HAP-1 (cell line): Measurements from ENCODE around the gene CAPN9.
"Not testable (repeated sequence)": the region's sequence is repeated elsewhere in the genome, so short reads cannot be mapped to it uniquely, and the experiment has no call there.

Experiments
- DNase-seq, 2 experiments: peaks; one replicate each; pipeline ENCODE4 v3.0.0-alpha.2; 2016 to 2020; ENCODE audit warnings: low spot score in 2 of 2
- H3K27me3 ChIP-seq: fragments of 250-450 bp; sonication (Bioruptor Pico); 2 replicates; pipeline ENCODE4 v1.5.1; 2020; ENCODE audit warnings: low read depth, mild to moderate bottlenecking, moderate library complexity
- H3K36me3 ChIP-seq: fragments of 250-450 bp; sonication (Bioruptor Pico); replicated peaks from 2 replicates; pipeline ENCODE4 v1.5.1; 2020; ENCODE audit warnings: mild to moderate bottlenecking
- H3K4me1 ChIP-seq: fragments of 250-450 bp; sonication (Bioruptor Pico); 2 replicates; pipeline ENCODE4 v1.5.1; 2020; ENCODE audit warnings: mild to moderate bottlenecking
- H3K4me3 ChIP-seq: fragments of 250-450 bp; sonication (Bioruptor Pico); 2 replicates; pipeline ENCODE4 v1.5.1; 2020; ENCODE audit warnings: mild to moderate bottlenecking, moderate library complexity
- H3K9me3 ChIP-seq: fragments of 250-450 bp; sonication (Bioruptor Pico); 2 replicates; pipeline ENCODE4 v1.5.1; 2020; ENCODE audit warnings: mild to moderate bottlenecking, moderate library complexity
- in situ Hi-C: fragments of 300-500 bp; cut with MboI; formaldehyde crosslinking; loops from 3 replicates; pipeline ENCODE4 v1.14.3; 2020; ENCODE audit warnings: low sequenced_read_pairs, inconsistent platforms, mixed read lengths

The CAPN9 gene, protein sequence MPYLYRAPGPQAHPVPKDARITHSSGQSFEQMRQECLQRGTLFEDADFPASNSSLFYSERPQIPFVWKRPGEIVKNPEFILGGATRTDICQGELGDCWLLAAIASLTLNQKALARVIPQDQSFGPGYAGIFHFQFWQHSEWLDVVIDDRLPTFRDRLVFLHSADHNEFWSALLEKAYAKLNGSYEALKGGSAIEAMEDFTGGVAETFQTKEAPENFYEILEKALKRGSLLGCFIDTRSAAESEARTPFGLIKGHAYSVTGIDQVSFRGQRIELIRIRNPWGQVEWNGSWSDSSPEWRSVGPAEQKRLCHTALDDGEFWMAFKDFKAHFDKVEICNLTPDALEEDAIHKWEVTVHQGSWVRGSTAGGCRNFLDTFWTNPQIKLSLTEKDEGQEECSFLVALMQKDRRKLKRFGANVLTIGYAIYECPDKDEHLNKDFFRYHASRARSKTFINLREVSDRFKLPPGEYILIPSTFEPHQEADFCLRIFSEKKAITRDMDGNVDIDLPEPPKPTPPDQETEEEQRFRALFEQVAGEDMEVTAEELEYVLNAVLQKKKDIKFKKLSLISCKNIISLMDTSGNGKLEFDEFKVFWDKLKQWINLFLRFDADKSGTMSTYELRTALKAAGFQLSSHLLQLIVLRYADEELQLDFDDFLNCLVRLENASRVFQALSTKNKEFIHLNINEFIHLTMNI

DNA sequence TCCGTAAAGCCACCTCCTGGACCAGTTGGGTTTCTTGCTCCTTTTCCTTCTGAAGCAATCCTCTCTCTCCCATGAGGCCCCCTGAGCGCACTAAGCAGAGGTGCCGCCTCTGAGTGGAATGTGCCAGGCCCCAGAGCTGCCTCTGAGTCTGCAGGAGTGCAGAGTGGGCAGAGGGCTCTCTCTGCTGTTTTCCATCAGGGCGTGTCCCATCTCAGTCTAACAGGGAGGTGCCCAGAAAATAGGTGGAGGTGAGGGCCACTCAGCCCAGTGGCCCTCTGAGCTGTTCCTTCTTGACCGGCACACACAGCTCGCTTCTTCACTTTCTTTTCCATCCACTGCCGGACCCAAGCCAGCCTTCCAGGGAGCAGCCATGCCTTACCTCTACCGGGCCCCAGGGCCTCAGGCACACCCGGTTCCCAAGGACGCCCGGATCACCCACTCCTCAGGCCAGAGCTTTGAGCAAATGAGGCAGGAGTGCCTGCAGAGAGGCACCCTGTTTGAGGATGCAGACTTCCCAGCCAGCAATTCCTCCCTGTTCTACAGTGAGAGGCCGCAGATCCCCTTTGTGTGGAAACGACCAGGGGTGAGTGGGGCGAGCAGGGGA, at the start of gene CAPN9:
Gene CAPN9 (plus strand): TSS at position 262 of the 604 bp plus-strand sequence. CDS start 109 bp downstream, at position 371.
- Histone ChIP-seq H3K36me3 (no peaks in the 10 kb centered on the region), H3K4me1 (no peaks in the 10 kb centered on the region), H3K27me3 (no peaks in the 10 kb centered on the region), H3K9me3 (no peaks in the 10 kb centered on the region), H3K4me3 (no peak within 1 kb of the TSS)
- no peak for DNase-seq
- in situ Hi-C loops: no loop called here

DNA sequence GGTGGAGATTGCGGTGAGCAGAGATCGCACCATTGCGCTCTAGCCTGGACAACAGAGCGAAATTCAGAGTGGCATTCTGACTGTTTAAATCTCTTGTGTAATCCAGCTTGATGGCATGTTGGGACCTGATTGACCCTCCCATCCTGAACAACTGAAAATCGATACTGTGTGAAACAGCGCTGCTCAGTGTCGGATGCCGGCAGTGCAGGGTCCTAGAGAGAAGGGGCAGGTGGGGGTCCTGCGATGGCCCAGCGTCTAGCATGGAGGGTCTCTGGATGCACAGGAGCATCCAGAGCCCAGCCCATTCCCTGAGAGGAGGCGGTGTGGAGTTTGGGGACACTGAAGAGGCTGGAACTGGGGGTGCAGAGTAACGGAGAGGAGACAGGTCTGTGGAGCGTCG, 49.1 kb upstream of the CAPN9 start:
- no peaks in the 10 kb centered on the region for H3K9me3 ChIP-seq
- no peak overlapping the region for H3K4me3 ChIP-seq
- no peaks in the 10 kb centered on the region for H3K27me3 ChIP-seq
- H3K36me3 ChIP-seq: 0 out of 2 replicates have a peak, but pooled peaks cover 5% of the 10 kb centered on the region
- DNase-seq: no peak
- in situ Hi-C loops: no loop called here
- no peaks in the 10 kb centered on the region for H3K4me1 ChIP-seq

DNA sequence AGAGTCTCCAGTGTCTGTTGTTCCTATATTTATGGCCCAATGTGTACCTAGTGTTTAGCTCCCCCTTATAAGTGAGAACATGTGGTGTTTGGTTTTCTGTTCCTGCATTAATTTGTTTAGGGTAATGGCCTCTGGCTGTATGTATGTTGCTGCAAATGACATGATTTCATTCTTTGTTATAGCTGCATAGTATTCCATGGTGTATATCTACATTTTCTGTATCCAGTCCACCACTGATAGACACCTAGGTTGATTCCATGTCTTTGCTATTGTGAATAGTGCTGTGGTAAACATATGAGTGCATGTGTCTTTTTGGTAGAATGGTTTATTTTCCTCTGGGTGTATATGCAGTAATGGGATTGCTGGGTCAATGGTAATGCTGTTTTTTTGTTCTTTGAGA, 48.2 kb upstream of the CAPN9 start:
- H3K9me3 ChIP-seq, H3K27me3 ChIP-seq, DNase-seq, H3K4me1 ChIP-seq, H3K36me3 ChIP-seq, in situ Hi-C loops, H3K4me3 ChIP-seq: not testable (repeated sequence)

DNA sequence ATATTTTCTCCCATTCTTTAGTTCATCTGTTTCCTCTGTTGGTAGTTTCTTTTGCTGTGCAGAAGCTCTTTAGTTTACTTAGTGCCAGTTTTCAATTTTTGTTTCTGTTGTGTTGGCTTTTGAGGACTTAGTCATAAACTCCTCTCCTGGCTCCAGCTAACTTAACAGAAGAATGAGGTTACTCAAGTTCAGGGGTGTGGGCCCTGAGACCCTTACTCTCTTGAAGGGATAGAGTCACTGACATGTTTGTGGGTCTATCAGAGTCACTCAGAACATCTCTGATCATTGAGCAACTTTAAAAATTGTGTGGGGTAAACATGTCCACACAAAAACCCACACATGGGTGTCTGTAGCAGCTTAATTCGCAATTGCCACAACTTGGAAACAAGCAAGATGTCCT, 47.5 kb upstream of the CAPN9 start:
- H3K9me3 ChIP-seq: no peaks in the 10 kb centered on the region
- no peak for DNase-seq
- H3K36me3 ChIP-seq: no peaks in the 10 kb centered on the region
- no peak overlapping the region for H3K4me3 ChIP-seq
- no peaks in the 10 kb centered on the region for H3K4me1 ChIP-seq
- no peaks in the 10 kb centered on the region for H3K27me3 ChIP-seq
- in situ Hi-C loops: no loop called here

DNA sequence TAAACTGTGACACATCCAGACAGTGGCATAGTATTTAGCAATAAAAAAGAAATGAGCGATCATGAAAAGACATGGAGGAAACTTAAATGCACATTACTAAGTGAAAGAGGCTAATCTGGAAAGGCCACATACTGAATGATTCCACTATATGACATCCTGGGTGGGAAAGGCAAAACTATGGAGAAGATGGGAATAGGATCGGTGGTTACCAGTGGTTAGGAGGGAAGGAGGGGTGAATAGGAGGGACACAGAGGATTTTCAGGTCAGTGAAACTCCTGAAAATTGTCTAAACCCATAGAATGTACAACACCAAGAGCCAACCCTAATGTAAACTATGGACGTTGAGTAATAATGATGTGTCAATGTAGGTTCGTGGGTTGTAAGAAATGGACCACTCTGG, 47.1 kb upstream of the CAPN9 start:
- Histone ChIP-seq H3K4me3 (no peak overlapping the region), H3K27me3 (no peaks in the 10 kb centered on the region), H3K4me1 (no peaks in the 10 kb centered on the region), H3K36me3 (no peaks in the 10 kb centered on the region), H3K9me3 (no peaks in the 10 kb centered on the region)
- DNase-seq: no peak
- in situ Hi-C loops: no loop called here

DNA sequence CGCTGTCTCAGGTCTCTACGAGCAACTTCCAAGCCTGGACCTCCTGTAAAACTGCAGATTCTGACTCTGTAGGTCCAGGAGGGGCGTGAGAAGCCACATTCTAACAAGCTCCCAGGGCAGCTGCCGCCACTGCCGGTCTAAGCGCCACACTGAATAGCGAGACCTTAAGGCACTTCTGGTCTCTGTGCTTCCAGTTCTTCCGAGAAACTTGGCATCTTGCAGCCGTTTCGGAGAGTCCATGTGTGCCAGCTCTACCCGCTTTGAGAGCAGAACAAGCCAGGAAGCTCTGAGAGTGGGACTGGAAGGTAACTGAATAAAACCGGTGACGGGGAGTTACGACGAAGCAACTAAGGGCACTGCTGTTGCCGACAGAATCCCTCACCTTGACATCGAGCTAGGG, 45.8 kb upstream of the CAPN9 start:
- no peak for DNase-seq
- no peak overlapping the region for H3K4me3 ChIP-seq
- no peaks in the 10 kb centered on the region for H3K9me3 ChIP-seq
- in situ Hi-C loops: no loop called here
- H3K36me3 ChIP-seq: no peaks in the 10 kb centered on the region
- H3K27me3 ChIP-seq: no peaks in the 10 kb centered on the region
- no peaks in the 10 kb centered on the region for H3K4me1 ChIP-seq

DNA sequence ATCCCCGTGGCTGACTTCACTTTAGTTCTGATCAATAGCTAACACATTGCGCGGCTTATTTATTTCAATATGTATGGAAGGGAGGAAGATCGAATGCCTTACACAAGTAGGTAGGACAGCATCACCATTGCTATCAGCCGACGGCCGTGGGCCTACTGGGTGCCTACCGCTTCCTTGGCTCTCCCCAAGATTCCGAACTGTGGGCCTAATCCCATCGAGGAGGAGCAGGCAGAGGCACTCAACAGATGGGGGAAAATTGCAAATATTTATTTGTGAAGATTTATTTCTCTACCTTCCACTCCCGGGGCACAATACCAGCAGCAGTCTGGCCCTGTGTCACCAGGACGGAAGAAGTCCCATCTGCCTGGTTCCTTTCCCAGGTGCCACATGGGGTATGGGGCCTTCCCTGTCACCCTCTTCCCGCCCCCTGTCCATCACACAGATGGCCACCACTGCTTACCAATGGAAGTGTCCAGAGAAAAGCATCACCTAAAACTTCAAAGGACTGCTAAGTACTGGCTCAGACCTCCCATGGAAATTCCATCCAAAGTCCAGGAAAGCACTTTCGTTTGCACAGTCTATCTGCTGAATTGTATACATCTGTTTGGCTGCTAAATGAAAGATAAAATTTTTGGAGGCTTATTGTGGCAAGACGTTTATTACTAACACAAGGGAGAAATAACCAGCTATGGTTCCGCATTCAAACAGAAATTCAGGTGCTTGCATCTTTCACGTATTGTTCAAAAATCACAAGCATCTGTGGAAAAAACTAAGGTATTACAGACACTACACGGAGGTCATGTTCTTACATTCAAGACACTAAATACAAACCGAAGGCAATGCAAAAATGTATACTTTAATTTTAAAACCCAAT, 45.1 kb upstream of the CAPN9 start:
- in situ Hi-C loops: no loop called here
- no peaks in the 10 kb centered on the region for H3K9me3 ChIP-seq
- H3K4me3 ChIP-seq: no peak overlapping the region
- no peaks in the 10 kb centered on the region for H3K36me3 ChIP-seq
- no peaks in the 10 kb centered on the region for H3K4me1 ChIP-seq
- no peak for DNase-seq
- H3K27me3 ChIP-seq: no peaks in the 10 kb centered on the region

DNA sequence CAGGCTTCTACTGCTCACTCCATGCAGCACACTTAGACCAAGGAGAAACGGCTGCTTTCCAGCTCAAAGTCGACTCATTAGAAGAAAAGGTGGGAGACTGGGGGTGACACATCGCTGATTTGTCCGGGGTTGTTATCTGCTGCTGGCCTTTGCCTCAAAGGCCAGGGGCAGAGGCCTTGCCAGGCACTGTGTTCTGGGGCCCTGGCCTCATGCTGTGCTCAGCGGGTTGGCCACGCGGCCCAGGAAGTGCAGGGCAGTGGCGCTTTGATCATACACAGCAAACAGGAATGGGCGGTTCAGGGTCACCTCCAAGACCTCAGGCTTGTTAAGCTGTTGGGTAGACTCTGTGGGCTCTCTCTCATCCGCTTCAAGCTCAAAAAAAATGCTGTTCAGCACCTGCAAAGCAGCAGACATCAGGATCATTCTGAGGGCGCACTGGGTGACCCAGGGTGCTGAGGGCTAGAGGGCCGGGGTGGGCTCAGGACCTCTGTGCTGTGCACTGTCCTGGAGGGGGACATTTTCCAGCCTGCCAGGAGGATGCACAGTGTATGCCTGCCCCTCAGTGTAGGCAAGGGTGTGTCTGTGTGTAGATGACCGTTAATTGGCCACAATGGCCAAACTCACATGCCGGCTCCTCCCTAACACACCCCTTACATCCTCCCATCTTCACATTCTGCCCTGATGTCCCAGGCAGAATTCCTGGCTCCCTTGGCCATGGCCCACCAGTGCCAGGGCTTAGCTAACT, 44.1 kb upstream of the CAPN9 start:
- Histone ChIP-seq H3K36me3 (no peaks in the 10 kb centered on the region), H3K27me3 (no peaks in the 10 kb centered on the region), H3K4me1 (no peaks in the 10 kb centered on the region), H3K4me3 (no peak overlapping the region), H3K9me3 (no peaks in the 10 kb centered on the region)
- in situ Hi-C loops: no loop called here
- no peak for DNase-seq

DNA sequence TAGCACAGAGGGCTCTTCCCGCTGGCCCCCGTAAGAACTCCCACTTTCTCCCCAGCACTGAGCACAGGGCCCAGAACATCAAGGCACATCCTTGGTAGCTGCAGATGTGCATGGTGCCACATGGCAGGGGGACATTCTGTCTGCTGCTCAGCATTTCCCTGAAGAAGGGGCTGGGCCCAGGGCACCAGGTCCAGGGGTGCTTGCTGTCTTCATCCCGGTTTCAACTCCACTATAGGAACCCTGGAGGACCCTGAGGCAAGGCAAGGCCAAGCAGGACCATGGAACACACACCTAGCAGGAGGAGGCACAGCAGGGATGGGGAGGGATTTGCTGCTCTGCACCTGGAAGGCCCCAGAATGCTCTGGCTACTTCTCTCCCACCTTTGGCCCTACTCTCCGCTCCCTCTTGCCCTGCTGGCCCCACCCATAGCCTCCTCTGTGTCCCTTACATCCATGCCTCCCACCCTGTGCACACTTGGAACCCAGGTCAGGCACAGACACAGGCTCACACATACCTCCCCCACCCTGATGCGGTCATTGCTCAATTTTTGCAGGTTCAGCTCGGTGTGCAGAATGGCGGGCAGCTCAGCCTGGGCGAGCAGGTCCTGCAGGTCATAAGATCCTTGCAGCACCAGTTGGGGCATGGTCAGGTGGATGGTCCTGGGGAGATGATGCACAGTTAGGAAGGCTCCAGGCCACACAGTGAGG, 43.4 kb upstream of the CAPN9 start:
- in situ Hi-C loops: no loop called here
- H3K27me3 ChIP-seq: no peaks in the 10 kb centered on the region

DNA sequence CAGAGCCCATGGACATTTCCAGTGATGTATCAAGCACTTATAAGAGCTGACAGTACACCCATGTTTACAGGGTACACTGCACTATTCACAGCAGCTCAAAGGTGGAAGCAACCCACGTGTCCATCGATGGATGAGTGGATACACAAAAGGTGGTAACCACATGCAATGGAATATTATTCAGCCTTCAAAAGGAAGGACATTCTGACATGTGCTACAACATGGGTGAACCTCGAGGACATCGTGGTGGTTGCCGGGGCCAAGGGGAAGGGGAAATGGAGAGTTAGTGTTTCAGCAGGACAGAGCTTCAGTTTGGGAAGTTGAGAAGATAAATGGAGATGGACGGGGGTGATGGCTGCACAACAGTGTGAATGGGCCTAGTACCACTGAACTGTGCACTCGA, 42.4 kb upstream of the CAPN9 start:
- no peaks in the 10 kb centered on the region for H3K4me1 ChIP-seq
- no peak overlapping the region for H3K4me3 ChIP-seq
- H3K27me3 ChIP-seq: no peaks in the 10 kb centered on the region
- H3K9me3 ChIP-seq: no peaks in the 10 kb centered on the region
- H3K36me3 ChIP-seq: no peaks in the 10 kb centered on the region
- in situ Hi-C loops: no loop called here
- no peak for DNase-seq

More for the DNA sequence above, 43.4 kb upstream of the CAPN9 start:
- no peak for DNase-seq
- no peak overlapping the region for H3K4me3 ChIP-seq
- H3K36me3 ChIP-seq: no peaks in the 10 kb centered on the region
- no peaks in the 10 kb centered on the region for H3K4me1 ChIP-seq
- H3K9me3 ChIP-seq: no peaks in the 10 kb centered on the region

DNA sequence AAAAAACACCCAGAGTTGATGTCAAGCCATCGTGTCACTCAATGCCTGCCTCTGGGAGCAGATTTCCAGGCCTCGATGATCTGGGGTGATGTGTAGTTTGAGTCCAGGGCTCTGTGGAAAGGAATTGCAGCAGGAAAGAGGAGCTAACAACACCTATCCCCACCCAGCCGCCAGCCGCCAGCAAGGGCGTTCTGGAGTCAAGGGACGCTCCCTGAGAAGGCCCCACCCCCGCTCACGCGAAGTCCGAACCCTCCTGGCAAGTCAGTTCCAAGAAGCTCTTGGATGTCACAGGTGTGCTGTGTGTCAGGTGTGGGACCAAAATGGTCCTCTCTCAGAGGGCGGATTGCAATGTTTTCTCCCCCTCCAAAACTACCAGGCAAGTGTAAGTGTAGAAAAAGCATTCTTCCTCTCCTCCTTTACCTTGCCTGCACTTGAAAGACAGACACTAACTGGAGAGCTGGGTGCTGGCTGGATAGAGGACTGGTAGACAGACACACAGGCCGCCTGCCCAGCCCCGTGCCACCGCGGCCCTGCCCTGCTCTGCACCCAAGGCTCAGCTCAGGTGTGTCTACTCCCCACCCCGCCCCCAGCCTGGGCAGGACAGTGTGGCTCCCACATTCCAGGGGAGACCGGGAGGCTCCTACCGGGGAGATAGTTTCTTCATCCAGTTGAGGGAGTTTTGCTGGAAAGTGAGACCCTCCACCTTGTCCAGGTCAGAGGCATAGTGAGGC, 41.7 kb upstream of the CAPN9 start:
- Histone ChIP-seq H3K27me3 (no peaks in the 10 kb centered on the region), H3K4me1 (no peaks in the 10 kb centered on the region), H3K9me3 (no peaks in the 10 kb centered on the region), H3K4me3 (no peak overlapping the region), H3K36me3 (no peaks in the 10 kb centered on the region)
- DNase-seq: no peak
- in situ Hi-C loops: no loop called here

DNA sequence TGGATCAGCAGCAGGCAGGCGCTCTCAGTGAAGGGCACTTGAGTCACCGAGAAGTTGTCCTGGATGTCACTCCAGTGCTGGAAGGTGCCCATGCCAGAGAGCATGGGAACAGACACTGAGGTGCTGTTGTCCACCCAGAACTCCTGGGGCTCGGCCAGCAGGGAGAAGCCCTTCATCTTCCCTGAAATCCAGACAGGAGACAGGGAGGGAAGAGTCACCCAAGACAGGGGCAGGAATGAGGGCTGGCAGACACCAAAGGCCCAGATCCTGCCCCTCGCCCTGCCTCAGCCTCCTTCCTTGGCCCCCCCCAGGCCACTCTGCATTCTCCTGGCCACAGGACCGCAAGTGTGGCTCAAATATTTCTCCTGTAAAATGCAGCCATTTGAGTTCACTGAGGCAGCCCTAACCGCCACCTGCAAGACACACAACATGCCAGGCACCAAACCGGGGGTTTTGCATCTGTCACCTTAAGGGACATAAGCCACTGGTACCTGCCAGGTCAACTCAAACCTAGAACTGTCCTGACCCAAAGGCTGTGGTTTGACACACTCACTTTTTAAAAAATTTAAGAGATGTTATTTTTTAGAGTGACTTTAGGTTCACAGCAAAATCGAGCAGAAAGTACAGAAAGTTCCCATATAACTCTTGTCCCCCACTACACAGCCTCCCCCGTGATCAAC, 41.0 kb upstream of the CAPN9 start:
- no peak for DNase-seq
- in situ Hi-C loops: no loop called here
- H3K27me3 ChIP-seq: no peaks in the 10 kb centered on the region
- no peak overlapping the region for H3K4me3 ChIP-seq
- no peaks in the 10 kb centered on the region for H3K9me3 ChIP-seq
- H3K4me1 ChIP-seq: no peaks in the 10 kb centered on the region
- H3K36me3 ChIP-seq: no peaks in the 10 kb centered on the region
